HG02642 (cell line): ENCODE results near the gene PRKAR2A.
A peak's percentile ranks its signal among the peaks of the same experiment; 100 is the strongest.
"Not testable (repeated sequence)": the region's sequence is repeated elsewhere in the genome, so short reads cannot be mapped to it uniquely, and the experiment has no call there.

Experiments
- ATAC-seq: cut with Tn5 transposase; IDR thresholded peaks from one replicate; pipeline ENCODE4 v1.9.1; 2021; ENCODE audit warnings: mild to moderate bottlenecking; ENCODE audit not compliant: unreplicated experiment, poor library complexity

Gene PRKAR2A

DNA sequence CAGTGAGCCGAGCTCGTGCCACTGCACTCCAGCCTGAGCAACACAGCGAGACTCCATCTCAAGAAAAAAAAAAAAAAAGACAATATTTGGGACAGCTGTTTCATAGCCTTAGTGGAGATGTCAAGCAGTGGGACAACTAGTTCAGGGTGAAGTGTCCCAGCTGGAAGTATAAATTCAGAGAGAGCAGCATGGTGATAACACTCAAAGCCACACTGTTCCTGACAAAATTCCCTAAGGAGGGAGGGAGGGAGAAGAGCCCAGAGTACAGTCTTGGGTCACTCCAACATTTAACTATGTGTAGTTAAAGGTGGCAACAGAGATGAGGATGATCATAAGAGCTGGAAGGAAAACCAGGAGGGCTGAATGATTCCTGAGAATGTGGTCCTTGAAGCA is 109.5 kb downstream of the PRKAR2A start:
- no peak for ATAC-seq

DNA sequence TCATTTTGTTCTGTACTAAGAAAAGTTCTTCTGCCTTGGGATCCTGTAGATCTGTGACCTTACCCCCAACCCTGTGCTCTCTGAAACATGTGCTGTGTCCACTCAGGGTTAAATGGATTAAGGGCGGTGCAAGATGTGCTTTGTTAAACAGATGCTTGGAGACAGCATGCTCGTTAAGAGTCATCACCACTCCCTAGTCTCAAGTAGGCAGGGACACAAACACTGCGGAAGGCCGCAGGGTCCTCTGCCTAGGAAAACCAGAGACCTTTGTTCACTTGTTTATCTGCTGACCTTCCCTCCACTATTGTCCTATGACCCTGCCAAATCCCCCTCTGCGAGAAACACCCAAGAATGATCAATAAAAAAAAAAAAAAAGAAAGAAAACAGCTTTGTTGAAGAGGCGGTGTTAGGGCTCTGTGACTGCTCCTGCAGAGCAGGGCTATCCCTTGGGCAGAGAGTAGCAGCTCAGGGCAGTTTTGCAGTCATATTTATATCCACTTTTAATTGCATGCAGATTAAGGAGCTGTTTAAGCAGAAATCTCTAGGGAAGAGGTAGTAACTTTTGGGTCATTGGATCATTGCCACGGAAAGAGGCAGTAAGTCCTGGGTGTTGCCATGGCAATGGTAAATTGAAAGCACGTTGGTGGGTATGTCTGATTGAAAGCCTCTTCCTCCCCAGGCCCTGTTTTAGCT is 112.5 kb downstream of the PRKAR2A start:
- not testable (repeated sequence) for ATAC-seq

DNA sequence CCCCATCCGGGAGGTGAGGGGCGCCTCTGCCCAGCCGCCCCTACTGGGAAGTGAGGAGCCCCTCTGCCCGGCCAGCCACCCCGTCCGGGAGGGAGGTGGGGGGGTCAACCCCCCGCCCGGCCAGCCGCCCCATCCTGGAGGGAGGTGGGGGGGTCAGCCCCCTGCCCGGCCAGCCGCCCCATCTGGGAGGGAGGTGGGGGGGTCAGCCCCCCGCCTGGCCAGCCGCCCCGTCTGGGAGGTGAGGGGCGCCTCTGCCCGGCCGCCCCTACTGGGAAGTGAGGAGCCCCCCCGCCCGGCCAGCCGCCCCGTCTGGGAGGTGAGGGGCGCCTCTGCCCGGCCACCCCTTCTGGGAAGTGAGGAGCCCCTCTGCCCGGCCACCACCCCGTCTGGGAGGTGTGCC is 113.1 kb downstream of the PRKAR2A start:
- ATAC-seq, result not testable (repeated sequence)

GRCh38 chr3:48733752-48734518 is 113.7 kb downstream of the PRKAR2A start:
- not testable (repeated sequence) for ATAC-seq

- ATAC-seq, result no peak
Observed at GRCh38 chr3:48727511-48727910, 120.2 kb downstream of the PRKAR2A start.

- ATAC-seq, result not testable (repeated sequence)
Observed at GRCh38 chr3:48725185-48725855, 122.4 kb downstream of the PRKAR2A start.

DNA sequence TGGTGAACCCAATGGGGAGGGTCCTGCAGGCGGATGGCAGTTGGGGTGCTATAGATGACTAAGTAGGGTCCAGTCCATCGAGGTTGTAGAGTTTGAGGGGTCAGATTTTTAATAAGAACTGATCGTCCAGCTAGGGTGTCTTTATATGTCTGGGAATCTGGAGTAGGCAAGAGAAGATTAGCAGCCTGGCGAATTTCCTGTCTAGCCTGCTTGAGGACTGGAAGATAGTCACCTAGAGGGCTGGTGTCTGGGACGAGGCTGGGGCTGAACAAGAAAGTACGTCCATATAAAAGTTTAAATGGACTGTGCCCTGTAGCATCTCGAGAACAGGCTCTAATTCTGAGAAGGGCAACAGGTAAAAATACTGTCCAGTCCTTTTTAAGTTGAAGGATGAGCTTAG is 123.9 kb downstream of the PRKAR2A start:
- ATAC-seq, result no peak

DNA sequence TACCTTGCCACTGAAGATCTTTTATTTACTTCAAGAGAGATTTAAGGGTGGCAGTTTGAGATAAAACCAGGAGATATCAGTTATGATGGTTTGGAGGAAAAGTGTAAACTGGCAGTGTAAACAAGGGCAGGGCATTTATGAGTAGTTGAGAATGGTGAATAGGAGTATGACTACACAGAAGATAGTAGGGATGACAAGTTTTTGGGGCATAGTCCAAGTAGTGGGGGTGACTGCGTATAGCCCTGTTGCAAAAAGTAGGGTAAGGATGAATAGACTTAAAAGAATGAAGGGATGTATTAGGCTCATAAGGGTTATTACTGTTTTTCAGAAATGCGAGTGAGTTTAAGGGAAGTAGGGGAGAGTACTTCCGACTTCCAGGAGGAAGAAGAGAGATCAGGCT is 124.4 kb downstream of the PRKAR2A start:
- ATAC-seq, result not testable (repeated sequence)

GRCh38 chr3:48716982-48717746 is 130.5 kb downstream of the PRKAR2A start, which contains the start of gene IP6K2:
TSS of gene IP6K2 (minus strand) at chr3:48717221. CDS start at chr3:48695291, 21,930 bp downstream.
- peak; percentile 98 for ATAC-seq

DNA sequence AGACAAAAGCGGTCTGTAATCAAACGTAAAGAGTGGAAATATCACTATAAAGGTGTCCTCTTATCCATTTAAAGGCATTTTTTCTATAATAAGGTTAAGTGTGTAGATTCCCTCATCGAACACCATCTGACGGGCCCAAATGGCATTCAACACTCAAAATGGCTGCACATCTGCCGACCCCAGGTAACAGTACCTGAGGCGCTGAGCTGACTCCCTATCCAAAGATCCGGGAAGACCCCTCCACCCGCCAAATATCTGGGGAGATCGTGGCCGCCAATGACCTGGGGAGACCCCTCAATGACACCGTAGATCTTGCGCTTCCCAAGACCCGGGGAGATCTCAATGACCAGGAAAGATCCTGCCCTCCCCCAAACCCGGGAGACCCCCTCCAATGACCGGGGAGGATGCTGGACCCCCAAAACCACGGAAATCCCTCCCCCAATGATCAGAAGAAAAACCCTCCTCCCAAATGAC is 131.1 kb downstream of the PRKAR2A start:
- ATAC-seq, result no peak

DNA sequence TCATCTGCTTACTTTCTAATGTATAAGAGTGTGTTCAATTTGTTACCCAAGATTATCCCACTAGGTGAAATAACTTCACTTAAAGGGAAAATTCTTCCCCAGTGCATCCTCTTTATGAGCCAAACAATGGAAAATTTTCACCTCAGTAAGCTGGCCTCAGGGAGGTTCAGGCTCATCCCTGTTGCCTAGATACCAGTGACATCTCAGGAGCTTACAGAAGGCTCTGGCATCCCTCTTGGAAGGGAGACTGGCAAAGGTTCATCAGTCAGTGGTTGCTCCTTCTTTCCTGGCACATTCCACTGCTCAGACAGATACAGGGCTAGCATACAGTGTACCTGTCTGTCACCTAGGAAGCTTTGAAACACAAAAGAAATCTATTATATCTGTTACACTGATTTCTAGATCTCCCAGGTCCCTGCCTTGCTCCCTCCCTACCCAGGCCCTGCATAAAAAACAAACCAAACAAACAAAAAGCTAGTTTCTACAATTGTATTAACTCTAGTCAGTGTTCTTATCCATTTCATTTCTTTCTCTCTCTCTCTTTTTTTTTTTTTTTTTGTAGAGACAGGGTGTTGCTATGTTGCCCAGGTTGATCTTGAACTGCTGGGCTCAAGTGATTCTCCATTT is 132.4 kb downstream of the PRKAR2A start:
- ATAC-seq, result no peak

- ATAC-seq, result no peak
Observed at GRCh38 chr3:48711727-48712126, 135.9 kb downstream of the PRKAR2A start.

DNA sequence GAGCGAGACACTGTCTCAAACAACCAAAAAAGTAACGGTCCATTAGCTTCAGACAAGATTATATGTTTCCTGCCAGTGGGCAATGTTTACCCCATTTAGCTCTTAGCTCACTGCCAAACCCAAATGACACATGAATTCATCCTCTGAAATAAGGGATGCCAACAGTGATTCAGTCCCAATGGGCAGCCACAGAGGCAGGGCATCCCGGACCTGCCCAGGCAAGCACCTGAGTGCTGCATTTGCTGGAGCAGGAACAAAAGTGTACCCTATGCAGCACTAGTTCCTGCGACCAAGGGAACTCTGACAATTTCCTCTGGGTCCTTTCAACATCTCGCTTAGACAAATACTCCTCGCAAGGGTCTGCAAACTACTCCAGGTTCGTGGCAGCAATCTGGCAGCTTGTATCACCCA is 138.6 kb downstream of the PRKAR2A start:
- ATAC-seq, result no peak

DNA sequence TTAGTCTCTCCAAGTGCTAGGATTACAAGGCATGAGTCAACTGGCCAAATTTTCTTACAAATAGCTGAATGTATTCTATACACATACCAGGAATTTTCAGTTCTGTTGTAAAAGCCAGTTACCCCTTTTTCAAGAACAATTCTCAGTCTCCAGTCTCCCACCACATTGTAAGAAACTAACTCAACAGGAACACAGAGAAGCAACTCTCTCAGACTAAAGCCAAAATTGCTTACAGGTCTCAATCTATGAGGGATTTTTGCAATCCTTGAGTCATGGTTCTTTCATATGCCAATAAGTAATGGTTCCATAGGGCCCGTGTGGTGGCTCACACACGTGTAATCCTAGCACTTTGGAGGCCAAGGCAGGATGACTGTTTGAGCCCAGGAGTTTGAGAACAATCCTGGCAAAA is 139.2 kb downstream of the PRKAR2A start:
- ATAC-seq, result no peak

- no peak for ATAC-seq
Observed at GRCh38 chr3:48707157-48707556, 140.5 kb downstream of the PRKAR2A start.

DNA sequence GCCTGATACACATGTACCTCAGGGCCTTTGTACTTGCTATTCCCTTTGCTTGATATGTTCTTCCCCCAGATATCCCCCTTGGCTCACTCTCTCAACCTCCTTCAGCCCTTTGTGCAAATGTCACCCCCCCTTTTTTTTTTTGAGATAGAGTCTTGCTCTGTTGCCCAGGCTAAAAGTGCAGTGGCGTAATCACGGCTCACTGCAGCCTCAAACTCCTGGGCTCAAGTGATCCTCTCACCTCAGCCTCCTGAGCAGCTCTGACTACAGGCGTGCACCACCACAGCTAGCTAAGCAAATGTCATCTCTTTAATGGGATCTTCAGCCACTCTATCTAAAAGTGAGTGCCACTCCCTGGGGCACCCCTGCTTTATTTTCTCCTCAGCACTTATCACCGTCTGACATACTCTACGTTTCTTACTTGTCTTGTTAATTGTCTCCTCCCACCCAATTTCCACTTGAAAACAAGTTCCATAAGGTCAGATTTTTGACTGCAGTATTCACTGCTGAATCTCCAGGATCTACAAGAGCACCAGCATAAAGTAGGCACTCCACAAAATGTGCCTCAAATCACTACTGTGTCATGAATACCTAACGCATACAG is 145.3 kb downstream of the PRKAR2A start:
- ATAC-seq, result no peak

GRCh38 chr3:48700731-48701405 is 146.8 kb downstream of the PRKAR2A start:
- ATAC-seq, result no peak

- ATAC-seq, result no peak
Observed at GRCh38 chr3:48698891-48699290, 148.8 kb downstream of the PRKAR2A start.

DNA sequence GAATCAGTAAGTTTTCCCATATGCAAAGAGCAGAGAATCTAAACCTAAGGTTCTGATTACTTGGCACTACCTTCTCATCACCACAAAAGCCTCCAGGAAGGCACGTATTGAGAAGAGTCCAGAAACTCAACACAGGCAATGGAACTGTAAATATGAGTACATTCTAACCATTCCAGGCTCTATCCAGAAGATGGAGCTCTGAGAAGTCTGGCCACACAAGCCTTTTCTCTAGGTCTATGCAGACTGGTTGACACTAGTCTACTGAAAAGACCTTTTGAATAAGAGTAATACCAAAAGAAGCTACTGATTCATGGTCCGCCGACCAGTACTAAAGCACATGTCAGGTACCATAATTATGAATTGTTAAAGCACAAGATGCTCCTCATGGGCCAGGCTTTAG is 149.7 kb downstream of the PRKAR2A start:
- no peak for ATAC-seq
